Measurements from ENCODE around the gene SMPD4. TPM values are rescaled to one million over a fixed set of nuclear protein-coding genes. Genes with fewer than 3 reads are reported as not detected.
A peak's percentile ranks its signal among the peaks of the same experiment; 100 is the strongest.

SMPD4 gene
- total and polyA plus RNA-seq, 9 of the 15 experiments (the other 6 are each of a cell fraction or from before 2014, with no cell fraction given) = 7.5 to 123 (median 35.7) TPM

DNA sequence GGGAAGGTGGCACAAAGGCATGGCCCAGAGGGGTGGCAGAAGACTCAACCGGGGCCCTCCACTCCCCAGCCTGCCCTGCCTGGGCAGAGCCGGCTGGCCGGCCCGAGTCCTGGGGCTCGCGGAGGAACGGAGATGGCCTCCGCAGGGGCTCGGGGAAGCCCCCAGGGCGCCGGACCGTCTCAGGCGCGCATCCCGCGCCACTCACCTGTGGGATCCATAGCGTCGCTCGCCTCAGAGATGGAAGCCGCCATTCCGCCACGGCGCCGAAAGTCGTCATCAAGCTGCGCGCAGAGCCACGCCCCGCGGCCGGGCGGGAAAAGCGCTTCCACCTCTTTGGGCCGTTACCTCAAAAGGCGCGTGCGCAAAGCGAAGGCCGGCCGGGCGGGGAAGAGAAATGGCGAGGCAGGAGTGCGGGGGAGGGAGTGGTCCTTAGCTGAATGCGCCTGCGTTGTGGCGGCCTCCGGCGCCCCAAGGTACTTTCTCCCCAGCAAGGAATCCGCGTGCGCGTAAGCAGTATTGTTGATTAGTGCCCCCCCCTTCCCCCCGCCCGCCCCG lies at the start of gene SMPD4 (continued):
- TF ChIP-seq, protein P1, sequence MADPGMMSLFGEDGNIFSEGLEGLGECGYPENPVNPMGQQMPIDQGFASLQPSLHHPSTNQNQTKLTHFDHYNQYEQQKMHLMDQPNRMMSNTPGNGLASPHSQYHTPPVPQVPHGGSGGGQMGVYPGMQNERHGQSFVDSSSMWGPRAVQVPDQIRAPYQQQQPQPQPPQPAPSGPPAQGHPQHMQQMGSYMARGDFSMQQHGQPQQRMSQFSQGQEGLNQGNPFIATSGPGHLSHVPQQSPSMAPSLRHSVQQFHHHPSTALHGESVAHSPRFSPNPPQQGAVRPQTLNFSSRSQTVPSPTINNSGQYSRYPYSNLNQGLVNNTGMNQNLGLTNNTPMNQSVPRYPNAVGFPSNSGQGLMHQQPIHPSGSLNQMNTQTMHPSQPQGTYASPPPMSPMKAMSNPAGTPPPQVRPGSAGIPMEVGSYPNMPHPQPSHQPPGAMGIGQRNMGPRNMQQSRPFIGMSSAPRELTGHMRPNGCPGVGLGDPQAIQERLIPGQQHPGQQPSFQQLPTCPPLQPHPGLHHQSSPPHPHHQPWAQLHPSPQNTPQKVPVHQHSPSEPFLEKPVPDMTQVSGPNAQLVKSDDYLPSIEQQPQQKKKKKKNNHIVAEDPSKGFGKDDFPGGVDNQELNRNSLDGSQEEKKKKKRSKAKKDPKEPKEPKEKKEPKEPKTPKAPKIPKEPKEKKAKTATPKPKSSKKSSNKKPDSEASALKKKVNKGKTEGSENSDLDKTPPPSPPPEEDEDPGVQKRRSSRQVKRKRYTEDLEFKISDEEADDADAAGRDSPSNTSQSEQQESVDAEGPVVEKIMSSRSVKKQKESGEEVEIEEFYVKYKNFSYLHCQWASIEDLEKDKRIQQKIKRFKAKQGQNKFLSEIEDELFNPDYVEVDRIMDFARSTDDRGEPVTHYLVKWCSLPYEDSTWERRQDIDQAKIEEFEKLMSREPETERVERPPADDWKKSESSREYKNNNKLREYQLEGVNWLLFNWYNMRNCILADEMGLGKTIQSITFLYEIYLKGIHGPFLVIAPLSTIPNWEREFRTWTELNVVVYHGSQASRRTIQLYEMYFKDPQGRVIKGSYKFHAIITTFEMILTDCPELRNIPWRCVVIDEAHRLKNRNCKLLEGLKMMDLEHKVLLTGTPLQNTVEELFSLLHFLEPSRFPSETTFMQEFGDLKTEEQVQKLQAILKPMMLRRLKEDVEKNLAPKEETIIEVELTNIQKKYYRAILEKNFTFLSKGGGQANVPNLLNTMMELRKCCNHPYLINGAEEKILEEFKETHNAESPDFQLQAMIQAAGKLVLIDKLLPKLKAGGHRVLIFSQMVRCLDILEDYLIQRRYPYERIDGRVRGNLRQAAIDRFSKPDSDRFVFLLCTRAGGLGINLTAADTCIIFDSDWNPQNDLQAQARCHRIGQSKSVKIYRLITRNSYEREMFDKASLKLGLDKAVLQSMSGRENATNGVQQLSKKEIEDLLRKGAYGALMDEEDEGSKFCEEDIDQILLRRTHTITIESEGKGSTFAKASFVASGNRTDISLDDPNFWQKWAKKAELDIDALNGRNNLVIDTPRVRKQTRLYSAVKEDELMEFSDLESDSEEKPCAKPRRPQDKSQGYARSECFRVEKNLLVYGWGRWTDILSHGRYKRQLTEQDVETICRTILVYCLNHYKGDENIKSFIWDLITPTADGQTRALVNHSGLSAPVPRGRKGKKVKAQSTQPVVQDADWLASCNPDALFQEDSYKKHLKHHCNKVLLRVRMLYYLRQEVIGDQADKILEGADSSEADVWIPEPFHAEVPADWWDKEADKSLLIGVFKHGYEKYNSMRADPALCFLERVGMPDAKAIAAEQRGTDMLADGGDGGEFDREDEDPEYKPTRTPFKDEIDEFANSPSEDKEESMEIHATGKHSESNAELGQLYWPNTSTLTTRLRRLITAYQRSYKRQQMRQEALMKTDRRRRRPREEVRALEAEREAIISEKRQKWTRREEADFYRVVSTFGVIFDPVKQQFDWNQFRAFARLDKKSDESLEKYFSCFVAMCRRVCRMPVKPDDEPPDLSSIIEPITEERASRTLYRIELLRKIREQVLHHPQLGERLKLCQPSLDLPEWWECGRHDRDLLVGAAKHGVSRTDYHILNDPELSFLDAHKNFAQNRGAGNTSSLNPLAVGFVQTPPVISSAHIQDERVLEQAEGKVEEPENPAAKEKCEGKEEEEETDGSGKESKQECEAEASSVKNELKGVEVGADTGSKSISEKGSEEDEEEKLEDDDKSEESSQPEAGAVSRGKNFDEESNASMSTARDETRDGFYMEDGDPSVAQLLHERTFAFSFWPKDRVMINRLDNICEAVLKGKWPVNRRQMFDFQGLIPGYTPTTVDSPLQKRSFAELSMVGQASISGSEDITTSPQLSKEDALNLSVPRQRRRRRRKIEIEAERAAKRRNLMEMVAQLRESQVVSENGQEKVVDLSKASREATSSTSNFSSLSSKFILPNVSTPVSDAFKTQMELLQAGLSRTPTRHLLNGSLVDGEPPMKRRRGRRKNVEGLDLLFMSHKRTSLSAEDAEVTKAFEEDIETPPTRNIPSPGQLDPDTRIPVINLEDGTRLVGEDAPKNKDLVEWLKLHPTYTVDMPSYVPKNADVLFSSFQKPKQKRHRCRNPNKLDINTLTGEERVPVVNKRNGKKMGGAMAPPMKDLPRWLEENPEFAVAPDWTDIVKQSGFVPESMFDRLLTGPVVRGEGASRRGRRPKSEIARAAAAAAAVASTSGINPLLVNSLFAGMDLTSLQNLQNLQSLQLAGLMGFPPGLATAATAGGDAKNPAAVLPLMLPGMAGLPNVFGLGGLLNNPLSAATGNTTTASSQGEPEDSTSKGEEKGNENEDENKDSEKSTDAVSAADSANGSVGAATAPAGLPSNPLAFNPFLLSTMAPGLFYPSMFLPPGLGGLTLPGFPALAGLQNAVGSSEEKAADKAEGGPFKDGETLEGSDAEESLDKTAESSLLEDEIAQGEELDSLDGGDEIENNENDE (IDR thresholded peaks at IDR 0.05; ENCODE audit: low read depth, low read length) = no peak
- TF ChIP-seq DACH1 (IDR thresholded peaks at IDR 0.05; ENCODE audit: partially characterized antibody) (no peak), ZNF717 (CRISPR knock-in tag; IDR thresholded peaks at IDR 0.05) (no peak), ZNF431 (CRISPR knock-in tag; IDR thresholded peaks at IDR 0.05) (no peak), KLF16 (IDR thresholded peaks at IDR 0.05) (peak; percentile 20; the same call in 1 of the 2 replicates), CSDE1 (IDR thresholded peaks at IDR 0.05) (no peak), HNRNPL (IDR thresholded peaks at IDR 0.05; ENCODE audit: low read depth, low read length) (no peak), JUND (IDR thresholded peaks at IDR 0.05; ENCODE audit: borderline replicate concordance, low read depth, low read length) (peak; percentile 19; the same call in 1 of the 2 replicates), JUND (tag; IDR thresholded peaks at IDR 0.05; ENCODE audit: borderline replicate concordance, low read depth, low read length) (no peak), ZNF696 (CRISPR knock-in tag; conservative IDR thresholded peaks at IDR 0.05) (no peak), TEAD1 (CRISPR knock-in tag; IDR thresholded peaks at IDR 0.05) (0 out of 4 replicates have a peak, but pooled peaks of 1 of the 2 experiments have one; percentile 51), SIN3A (IDR thresholded peaks at IDR 0.05; ENCODE audit: borderline replicate concordance in 2 of 2, control insufficient read depth in 1 of 2, low read depth in 2 of 2, low read length in 2 of 2) (peak; percentile 85 to 91; a peak in 2 of 4 replicates)
- TF ChIP-seq, protein P2, sequence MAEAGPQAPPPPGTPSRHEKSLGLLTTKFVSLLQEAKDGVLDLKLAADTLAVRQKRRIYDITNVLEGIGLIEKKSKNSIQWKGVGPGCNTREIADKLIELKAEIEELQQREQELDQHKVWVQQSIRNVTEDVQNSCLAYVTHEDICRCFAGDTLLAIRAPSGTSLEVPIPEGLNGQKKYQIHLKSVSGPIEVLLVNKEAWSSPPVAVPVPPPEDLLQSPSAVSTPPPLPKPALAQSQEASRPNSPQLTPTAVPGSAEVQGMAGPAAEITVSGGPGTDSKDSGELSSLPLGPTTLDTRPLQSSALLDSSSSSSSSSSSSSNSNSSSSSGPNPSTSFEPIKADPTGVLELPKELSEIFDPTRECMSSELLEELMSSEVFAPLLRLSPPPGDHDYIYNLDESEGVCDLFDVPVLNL (CRISPR knock-in tag; IDR thresholded peaks at IDR 0.05; ENCODE audit: low read depth) = peak; percentile 95
